ENCODE results near the gene S100P. TPM values are rescaled to one million over a fixed set of nuclear protein-coding genes. Genes with fewer than 3 reads are reported as not detected.

The S100P gene
- total and polyA plus RNA-seq, 2 experiments from 2014 or later, result 0.80 TPM; not detected in 1

DNA sequence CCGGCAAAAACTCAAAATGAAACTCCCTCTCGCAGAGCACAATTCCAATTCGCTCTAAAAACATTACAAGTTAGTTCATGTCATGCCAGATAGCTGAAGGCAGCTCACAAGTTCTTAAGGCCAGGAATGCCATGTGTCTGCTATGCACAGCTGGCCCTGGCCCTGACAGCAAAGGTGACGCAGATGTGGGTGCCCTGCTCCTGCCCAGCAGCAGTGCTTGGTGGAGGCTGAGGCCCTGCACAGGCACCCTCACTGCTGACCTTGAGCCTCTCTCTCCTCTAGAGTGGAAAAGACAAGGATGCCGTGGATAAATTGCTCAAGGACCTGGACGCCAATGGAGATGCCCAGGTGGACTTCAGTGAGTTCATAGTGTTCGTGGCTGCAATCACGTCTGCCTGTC, 2.9 kb downstream of the S100P start:
- H2AFZ ChIP-seq, result no peak overlapping the region
- H3K27me3 ChIP-seq (replicated peaks; ENCODE audit: insufficient read depth), result no peaks in the 10 kb centered on the region
- 0 out of 2 replicates have a peak, but pooled peaks cover 7% of the 10 kb centered on the region for H3K4me1 ChIP-seq (ENCODE audit: insufficient read depth)
- WGBS, 2 experiments (ENCODE audit: low coverage in 1 of 2, low lambda C conversion rate in 2 of 2, missing lambda C conversion rate in 2 of 2), result 68 to 70% methylated on average over 8 of the region's 8 CpGs
- no peak for DNase-seq
- H3K27ac ChIP-seq, result no peak overlapping the region
- no peaks in the 10 kb centered on the region for H4K20me1 ChIP-seq (ENCODE audit: insufficient read depth)
- no peak overlapping the region for H3K9ac ChIP-seq
- in situ Hi-C loops (cut with MboI), result no loop called here
- peaks cover 19% of the 10 kb centered on the region; the same call in 1 of the 2 replicates for H3K79me2 ChIP-seq (ENCODE audit: insufficient read depth)
- peaks cover 5% of the 10 kb centered on the region; the same call in 1 of the 2 replicates for H3K36me3 ChIP-seq (ENCODE audit: low read depth)
- peaks cover 5% of the 10 kb centered on the region; the same call in 1 of the 2 replicates for H3F3A ChIP-seq (ENCODE audit: insufficient read depth)
- TF ChIP-seq EZH2 (IDR thresholded peaks at IDR 0.05; ENCODE audit: insufficient read depth, poor library complexity, severe bottlenecking) (no peak), EZH2phosphoT487 (IDR thresholded peaks at IDR 0.05; ENCODE audit: insufficient read depth, low read depth) (no peak)
- no peak overlapping the region for H3K4me2 ChIP-seq (ENCODE audit: unreplicated experiment)
- H3K4me3 ChIP-seq, result no peak overlapping the region
- no peaks in the 10 kb centered on the region for H3K9me3 ChIP-seq (ENCODE audit: low read depth)
- H3K9me2 ChIP-seq (ENCODE audit: insufficient read depth), result no peaks in the 10 kb centered on the region

DNA sequence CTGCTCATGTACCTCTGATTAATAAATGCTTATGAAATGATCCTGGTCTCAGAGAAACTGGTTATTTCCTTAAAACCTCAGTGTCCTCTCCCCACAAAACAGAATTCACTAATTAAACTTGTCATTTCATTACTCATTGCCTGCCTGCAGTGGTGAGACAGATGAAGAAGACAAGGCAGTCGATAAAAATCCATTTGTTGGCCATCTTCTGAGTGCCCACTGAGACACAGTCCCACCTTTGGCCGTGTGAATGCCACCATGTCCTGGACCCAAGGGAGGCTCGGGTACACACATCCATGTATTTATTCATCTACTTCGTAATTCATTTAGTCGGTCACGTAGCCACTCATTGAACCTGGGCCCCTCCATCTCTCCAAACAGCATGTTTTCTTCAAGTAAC, 3.5 kb downstream of the S100P start:
- DNase-seq, result no peak
- Histone ChIP-seq H3K9me2 (ENCODE audit: insufficient read depth) (no peaks in the 10 kb centered on the region), H3K9me3 (ENCODE audit: low read depth) (no peaks in the 10 kb centered on the region), H3K36me3 (ENCODE audit: low read depth) (peaks cover 5% of the 10 kb centered on the region; the same call in 1 of the 2 replicates), H3F3A (ENCODE audit: insufficient read depth) (peaks cover 5% of the 10 kb centered on the region; the same call in 1 of the 2 replicates), H3K4me3 (no peak overlapping the region), H4K20me1 (ENCODE audit: insufficient read depth) (no peaks in the 10 kb centered on the region), H2AFZ (no peak overlapping the region), H3K4me1 (ENCODE audit: insufficient read depth) (0 out of 2 replicates have a peak, but pooled peaks cover 7% of the 10 kb centered on the region), H3K9ac (no peak overlapping the region), H3K27ac (no peak overlapping the region), H3K27me3 (replicated peaks; ENCODE audit: insufficient read depth) (no peaks in the 10 kb centered on the region), H3K79me2 (ENCODE audit: insufficient read depth) (peaks cover 24% of the 10 kb centered on the region; the same call in 1 of the 2 replicates), H3K4me2 (ENCODE audit: unreplicated experiment) (no peak overlapping the region)
- in situ Hi-C loops (cut with MboI), result no loop called here
- TF ChIP-seq EZH2 (IDR thresholded peaks at IDR 0.05; ENCODE audit: insufficient read depth, poor library complexity, severe bottlenecking) (no peak), EZH2phosphoT487 (IDR thresholded peaks at IDR 0.05; ENCODE audit: insufficient read depth, low read depth) (no peak)
- WGBS, 2 experiments (ENCODE audit: low coverage in 1 of 2, low lambda C conversion rate in 2 of 2, missing lambda C conversion rate in 2 of 2), result 86 to 94% methylated on average over 6 of the region's 6 CpGs

DNA sequence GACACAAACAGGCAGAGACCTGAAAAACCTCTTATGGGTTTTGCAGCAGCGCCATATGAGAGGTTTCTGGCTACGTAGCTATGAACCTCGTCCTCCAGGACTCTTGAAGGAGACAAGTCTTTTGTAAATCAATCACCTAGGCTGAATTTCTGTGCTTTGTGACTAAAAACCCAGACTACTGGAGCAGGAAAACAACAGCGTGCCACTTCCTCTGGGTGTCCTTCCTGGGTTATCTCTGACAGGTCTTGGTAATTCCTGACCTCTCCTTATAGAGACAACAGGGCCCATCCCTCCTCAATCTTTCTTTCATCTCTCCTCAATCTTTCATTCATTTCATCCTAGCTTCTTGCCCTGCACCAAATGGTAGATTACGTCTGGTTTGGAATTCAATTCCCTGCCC, 5.7 kb downstream of the S100P start:
- Histone ChIP-seq H3K79me2 (ENCODE audit: insufficient read depth) (peaks cover 46% of the 10 kb centered on the region), H3K4me1 (ENCODE audit: insufficient read depth) (peaks cover 8% of the 10 kb centered on the region), H3K27me3 (replicated peaks; ENCODE audit: insufficient read depth) (no peaks in the 10 kb centered on the region), H3K9me3 (ENCODE audit: low read depth) (no peaks in the 10 kb centered on the region), H3F3A (ENCODE audit: insufficient read depth) (no peaks in the 10 kb centered on the region), H3K4me3 (no peak overlapping the region), H3K36me3 (ENCODE audit: low read depth) (peaks cover 12% of the 10 kb centered on the region), H3K9ac (no peak overlapping the region), H3K27ac (no peak overlapping the region), H4K20me1 (ENCODE audit: insufficient read depth) (no peaks in the 10 kb centered on the region), H3K4me2 (ENCODE audit: unreplicated experiment) (no peak overlapping the region), H2AFZ (no peak overlapping the region), H3K9me2 (ENCODE audit: insufficient read depth) (no peaks in the 10 kb centered on the region)
- no peak for DNase-seq
- in situ Hi-C loops (cut with MboI), result no loop called here
- no peak for TF ChIP-seq EZH2 (IDR thresholded peaks at IDR 0.05; ENCODE audit: insufficient read depth, poor library complexity, severe bottlenecking)
- TF ChIP-seq EZH2phosphoT487 (IDR thresholded peaks at IDR 0.05; ENCODE audit: insufficient read depth, low read depth), result no peak
- WGBS, 2 experiments (ENCODE audit: low coverage in 1 of 2, low lambda C conversion rate in 2 of 2, missing lambda C conversion rate in 2 of 2), result 69 to 71% methylated on average over 5 of the region's 5 CpGs

DNA sequence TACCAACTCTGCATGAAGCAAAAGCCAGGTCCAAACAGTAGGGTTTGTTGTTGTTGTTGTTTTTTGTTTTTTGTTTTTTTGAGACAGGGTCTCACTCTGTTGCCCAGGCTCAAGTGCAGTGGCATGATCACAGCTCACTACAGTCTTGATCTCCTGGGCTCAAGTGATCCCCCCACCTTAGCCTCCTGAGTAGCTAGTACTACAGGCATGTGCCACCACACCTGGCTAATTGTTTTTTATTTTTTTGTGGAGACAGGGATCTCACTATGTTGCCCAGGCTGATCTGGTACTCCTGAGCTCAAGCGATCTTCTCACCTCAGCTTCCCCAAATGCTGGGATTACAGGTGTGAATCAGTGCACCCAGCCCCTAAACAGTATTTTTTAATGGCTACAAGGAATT, 6.2 kb downstream of the S100P start:
- Histone ChIP-seq H3K4me2 (ENCODE audit: unreplicated experiment) (no peak overlapping the region), H4K20me1 (ENCODE audit: insufficient read depth) (no peaks in the 10 kb centered on the region), H3K9me3 (ENCODE audit: low read depth) (no peaks in the 10 kb centered on the region), H3F3A (ENCODE audit: insufficient read depth) (no peaks in the 10 kb centered on the region), H3K27ac (no peak overlapping the region), H3K9me2 (ENCODE audit: insufficient read depth) (no peaks in the 10 kb centered on the region), H3K79me2 (ENCODE audit: insufficient read depth) (peaks cover 51% of the 10 kb centered on the region), H3K36me3 (ENCODE audit: low read depth) (peaks cover 12% of the 10 kb centered on the region), H3K4me3 (no peak overlapping the region), H2AFZ (no peak overlapping the region), H3K9ac (no peak overlapping the region), H3K4me1 (ENCODE audit: insufficient read depth) (peaks cover 8% of the 10 kb centered on the region), H3K27me3 (replicated peaks; ENCODE audit: insufficient read depth) (no peaks in the 10 kb centered on the region)
- in situ Hi-C loops (cut with MboI), result no loop called here
- WGBS, 2 experiments (ENCODE audit: low coverage in 1 of 2, low lambda C conversion rate in 2 of 2, missing lambda C conversion rate in 2 of 2), result 94 to 100% methylated on average over 1 of the region's 1 CpG
- no peak for DNase-seq
- TF ChIP-seq EZH2 (IDR thresholded peaks at IDR 0.05; ENCODE audit: insufficient read depth, poor library complexity, severe bottlenecking) (no peak), EZH2phosphoT487 (IDR thresholded peaks at IDR 0.05; ENCODE audit: insufficient read depth, low read depth) (no peak)

DNA sequence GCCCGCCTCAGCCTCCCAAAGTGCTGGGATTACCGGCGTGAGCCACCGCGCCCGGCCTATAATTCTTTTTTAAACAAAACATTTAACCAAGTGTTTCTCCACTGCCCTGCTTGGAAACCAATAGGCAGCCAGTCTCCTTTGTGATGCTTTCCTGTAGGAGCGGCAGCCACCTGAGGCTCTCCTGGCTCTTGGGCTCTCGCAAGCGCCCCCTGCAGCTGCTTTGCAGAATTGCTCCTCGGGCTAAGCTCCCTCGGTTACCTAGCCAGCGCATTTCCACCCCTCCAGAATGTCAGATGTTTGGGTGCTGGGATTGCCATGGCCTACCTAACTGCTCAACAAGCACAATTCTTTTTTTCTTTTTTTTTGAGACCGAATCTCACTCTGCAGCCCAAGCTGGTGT, 7.7 kb downstream of the S100P start:
- 85% methylated on average over 13 of the region's 13 CpGs for WGBS, 2 experiments (ENCODE audit: low coverage in 1 of 2, low lambda C conversion rate in 2 of 2, missing lambda C conversion rate in 2 of 2)
- H4K20me1 ChIP-seq (ENCODE audit: insufficient read depth), result no peaks in the 10 kb centered on the region
- no peak overlapping the region for H2AFZ ChIP-seq
- DNase-seq, result no peak
- in situ Hi-C loops (cut with MboI), result no loop called here
- no peaks in the 10 kb centered on the region for H3K9me2 ChIP-seq (ENCODE audit: insufficient read depth)
- TF ChIP-seq EZH2phosphoT487 (IDR thresholded peaks at IDR 0.05; ENCODE audit: insufficient read depth, low read depth), result no peak
- no peak for TF ChIP-seq EZH2 (IDR thresholded peaks at IDR 0.05; ENCODE audit: insufficient read depth, poor library complexity, severe bottlenecking)
- no peaks in the 10 kb centered on the region for H3K9me3 ChIP-seq (ENCODE audit: low read depth)
- no peaks in the 10 kb centered on the region for H3F3A ChIP-seq (ENCODE audit: insufficient read depth)
- H3K9ac ChIP-seq, result no peak overlapping the region
- no peak overlapping the region for H3K4me2 ChIP-seq (ENCODE audit: unreplicated experiment)
- no peaks in the 10 kb centered on the region for H3K27me3 ChIP-seq (replicated peaks; ENCODE audit: insufficient read depth)
- H3K4me3 ChIP-seq, result no peak overlapping the region
- peaks cover 66% of the 10 kb centered on the region for H3K79me2 ChIP-seq (ENCODE audit: insufficient read depth)
- H3K36me3 ChIP-seq (ENCODE audit: low read depth), result peaks cover 12% of the 10 kb centered on the region
- H3K27ac ChIP-seq, result no peak overlapping the region
- H3K4me1 ChIP-seq (ENCODE audit: insufficient read depth), result peaks cover 8% of the 10 kb centered on the region

All from GM23248 (cell line).